Measurements from ENCODE around the gene CFL1.

- TF ChIP-seq POLR2A (IDR thresholded peaks at IDR 0.05; ENCODE audit: low read depth, low read length) (no peak), CTCF (conservative IDR thresholded peaks at IDR 0.05; ENCODE audit: low read depth, low read length) (no peak), MAZ (IDR thresholded peaks at IDR 0.05; ENCODE audit: borderline replicate concordance, low read depth, low read length) (no peak), CEBPB (IDR thresholded peaks at IDR 0.05; ENCODE audit: low read depth, low read length) (no peak), MAFK (IDR thresholded peaks at IDR 0.05; ENCODE audit: low read depth, low read length) (no peak), NFE2L2 (IDR thresholded peaks at IDR 0.05; ENCODE audit: low read depth, low read length) (no peak), RFX5 (IDR thresholded peaks at IDR 0.05; ENCODE audit: low read depth, low read length) (no peak), BHLHE40 (IDR thresholded peaks at IDR 0.05; ENCODE audit: low read depth, low read length) (no peak), RAD21 (IDR thresholded peaks at IDR 0.05; ENCODE audit: low read length) (no peak), USF2 (IDR thresholded peaks at IDR 0.05; ENCODE audit: low read depth, low read length) (no peak), MXI1 (IDR thresholded peaks at IDR 0.05; ENCODE audit: borderline replicate concordance, low read depth, low read length) (no peak), SMC3 (IDR thresholded peaks at IDR 0.05; ENCODE audit: low read depth, low read length) (no peak)
- TF ChIP-seq, protein P1, sequence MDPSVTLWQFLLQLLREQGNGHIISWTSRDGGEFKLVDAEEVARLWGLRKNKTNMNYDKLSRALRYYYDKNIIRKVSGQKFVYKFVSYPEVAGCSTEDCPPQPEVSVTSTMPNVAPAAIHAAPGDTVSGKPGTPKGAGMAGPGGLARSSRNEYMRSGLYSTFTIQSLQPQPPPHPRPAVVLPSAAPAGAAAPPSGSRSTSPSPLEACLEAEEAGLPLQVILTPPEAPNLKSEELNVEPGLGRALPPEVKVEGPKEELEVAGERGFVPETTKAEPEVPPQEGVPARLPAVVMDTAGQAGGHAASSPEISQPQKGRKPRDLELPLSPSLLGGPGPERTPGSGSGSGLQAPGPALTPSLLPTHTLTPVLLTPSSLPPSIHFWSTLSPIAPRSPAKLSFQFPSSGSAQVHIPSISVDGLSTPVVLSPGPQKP (IDR thresholded peaks at IDR 0.05; ENCODE audit: borderline replicate concordance, low read depth, low read length): no peak
Observed at GRCh38 chr11:65842144-65842543, 15.8 kb downstream of the CFL1 start.
